ENCODE results near the gene PGC. TPM values are rescaled to one million over a fixed set of nuclear protein-coding genes. Genes with fewer than 3 reads are reported as not detected.
"Not testable (repeated sequence)": the region's sequence is repeated elsewhere in the genome, so short reads cannot be mapped to it uniquely, and the experiment has no call there.

Gene PGC
- total and polyA plus RNA-seq, 4 donors, result 19.2 to 1,394 (median 467) TPM

- DNase-seq, result peak; percentile 91 to 98 (median 95)
- H3K27ac ChIP-seq (ENCODE audit: low read depth in 1 of 2, low read length in 1 of 2), result peak overlapping the region; percentile 24 to 66
- ATAC-seq (ENCODE audit: insufficient read depth, low FRiP score), result no peak
Measured at GRCh38 chr6:41767112-41767833, 20.1 kb upstream of the PGC start.

GRCh38 chr6:41766043-41766664 lies 19.0 kb upstream of the PGC start:
- DNase-seq; H3K9ac ChIP-seq (ENCODE audit: insufficient read depth in 1 of 2, low read length in 2 of 2); H3K27ac ChIP-seq (ENCODE audit: low read depth in 1 of 2, low read length in 1 of 2); H3K9me3 ChIP-seq (ENCODE audit: control insufficient read depth in 4 of 4, insufficient read depth in 3 of 4, low read length in 3 of 4); H3K4me3 ChIP-seq; ATAC-seq (ENCODE audit: insufficient read depth, low FRiP score); H3K27me3 ChIP-seq (ENCODE audit: control insufficient read depth in 3 of 3, insufficient read depth in 3 of 3, low read length in 2 of 3): not testable (repeated sequence)
- H3K36me3 ChIP-seq (ENCODE audit: control insufficient read depth in 4 of 4, insufficient read depth in 4 of 4, low read length in 4 of 4), result peaks cover 0 to 10% (median 0%) of the 10 kb centered on the region in 4 donors
- H3K4me1 ChIP-seq (ENCODE audit: control insufficient read depth in 5 of 5, insufficient read depth in 5 of 5, low read length in 5 of 5), result peaks cover 6 to 37% (median 19%) of the 10 kb centered on the region in 5 donors
- 92 to 93% methylated on average over 4 of the region's 4 CpGs for WGBS, 2 donors

More at GRCh38 chr6:41767112-41767833, 20.1 kb upstream of the PGC start:
- H3K36me3 ChIP-seq (ENCODE audit: control insufficient read depth in 4 of 4, insufficient read depth in 4 of 4, low read length in 4 of 4), result peaks cover 5 to 22% (median 6%) of the 10 kb centered on the region in 4 donors
- H3K4me3 ChIP-seq, result no peak overlapping the region
- TF ChIP-seq CTCF (IDR thresholded peaks at IDR 0.05; ENCODE audit: control extremely low read depth, extremely low read depth), result no peak
- H3K9me3 ChIP-seq (ENCODE audit: control insufficient read depth in 4 of 4, insufficient read depth in 3 of 4, low read length in 3 of 4), result no peaks in the 10 kb centered on the region
- peaks cover 6 to 37% (median 19%) of the 10 kb centered on the region in 5 donors for H3K4me1 ChIP-seq (ENCODE audit: control insufficient read depth in 5 of 5, insufficient read depth in 5 of 5, low read length in 5 of 5)
- H3K9ac ChIP-seq (ENCODE audit: insufficient read depth in 1 of 2, low read length in 2 of 2), result peak overlapping the region in 1 of 2 donors; percentile 68
- no peaks in the 10 kb centered on the region for H3K27me3 ChIP-seq (ENCODE audit: control insufficient read depth in 3 of 3, insufficient read depth in 3 of 3, low read length in 2 of 3)
- 29 to 49% methylated on average over 12 of the region's 12 CpGs for WGBS, 2 donors

- 22 to 24% methylated on average over 2 of the region's 2 CpGs for WGBS, 2 donors
- Histone ChIP-seq H3K36me3 (ENCODE audit: control insufficient read depth in 4 of 4, insufficient read depth in 4 of 4, low read length in 4 of 4) (no peaks in the 10 kb centered on the region), H3K27me3 (ENCODE audit: control insufficient read depth in 3 of 3, insufficient read depth in 3 of 3, low read length in 2 of 3) (no peaks in the 10 kb centered on the region), H3K4me3 (no peak overlapping the region), H3K4me1 (ENCODE audit: control insufficient read depth in 5 of 5, insufficient read depth in 5 of 5, low read length in 5 of 5) (peaks cover 6 to 29% (median 19%) of the 10 kb centered on the region in 5 donors), H3K9me3 (ENCODE audit: control insufficient read depth in 4 of 4, insufficient read depth in 3 of 4, low read length in 3 of 4) (no peaks in the 10 kb centered on the region), H3K9ac (ENCODE audit: insufficient read depth in 1 of 2, low read length in 2 of 2) (no peak overlapping the region), H3K27ac (ENCODE audit: low read depth in 1 of 2, low read length in 1 of 2) (no peak overlapping the region)
- DNase-seq, result peak; percentile 58 to 72 (median 70)
- ATAC-seq (ENCODE audit: insufficient read depth, low FRiP score), result no peak
- TF ChIP-seq CTCF (IDR thresholded peaks at IDR 0.05; ENCODE audit: control extremely low read depth, extremely low read depth), result no peak
Measured at GRCh38 chr6:41763470-41763869, 16.3 kb upstream of the PGC start.

- H3K9ac ChIP-seq (ENCODE audit: insufficient read depth in 1 of 2, low read length in 2 of 2), result no peak overlapping the region
- no peaks in the 10 kb centered on the region for H3K9me3 ChIP-seq (ENCODE audit: control insufficient read depth in 4 of 4, insufficient read depth in 3 of 4, low read length in 3 of 4)
- no peaks in the 10 kb centered on the region for H3K27me3 ChIP-seq (ENCODE audit: control insufficient read depth in 3 of 3, insufficient read depth in 3 of 3, low read length in 2 of 3)
- H3K4me3 ChIP-seq, result no peak overlapping the region
- no peak for ATAC-seq (ENCODE audit: insufficient read depth, low FRiP score)
- no peak for TF ChIP-seq CTCF (IDR thresholded peaks at IDR 0.05; ENCODE audit: control extremely low read depth, extremely low read depth)
- H3K36me3 ChIP-seq (ENCODE audit: control insufficient read depth in 4 of 4, insufficient read depth in 4 of 4, low read length in 4 of 4), result no peaks in the 10 kb centered on the region
- WGBS, 2 donors, result 65 to 89% methylated on average over 2 of the region's 2 CpGs
- H3K4me1 ChIP-seq (ENCODE audit: control insufficient read depth in 5 of 5, insufficient read depth in 5 of 5, low read length in 5 of 5), result peaks cover 0 to 6% (median 0%) of the 10 kb centered on the region in 5 donors
- no peak overlapping the region for H3K27ac ChIP-seq (ENCODE audit: low read depth in 1 of 2, low read length in 1 of 2)
- no peak for DNase-seq
Measured at GRCh38 chr6:41759905-41760579, 12.8 kb upstream of the PGC start.

All from lung (tissue), 12 donors.